ENCODE measurements around the gene INAVA. TPM values are rescaled to one million over a fixed set of nuclear protein-coding genes. Genes with fewer than 3 reads are reported as not detected.

Gene INAVA
- total RNA-seq, 2 donors from 2014 or later = 59.5 to 61.5 TPM

- no peak for DNase-seq
- Mint-ChIP-seq H3K4me3 (no peak overlapping the region), H3K27me3 (ENCODE audit: insufficient read depth) (no peaks in the 10 kb centered on the region), H3K27ac (no peak overlapping the region), H3K4me1 (no peaks in the 10 kb centered on the region), H3K36me3 (ENCODE audit: low read depth) (peaks cover 74% of the 10 kb centered on the region), H3K9me3 (no peaks in the 10 kb centered on the region)
- no peak overlapping the region for H3K9ac ChIP-seq (ENCODE audit: extremely low read depth, low read length, poor library complexity, severe bottlenecking)
- H3K27ac ChIP-seq (ENCODE audit: low read depth, low read length) = no peak overlapping the region
- no peaks in the 10 kb centered on the region for H3K4me1 ChIP-seq (ENCODE audit: control insufficient read depth, insufficient read depth, low read length)
- H3K4me3 ChIP-seq (ENCODE audit: low read length) = no peak overlapping the region
- peaks cover 67% of the 10 kb centered on the region for H3K36me3 ChIP-seq (ENCODE audit: control insufficient read depth, insufficient read depth, low read length)
- no peaks in the 10 kb centered on the region for H3K27me3 ChIP-seq (ENCODE audit: control insufficient read depth, insufficient read depth, low read length, poor library complexity, severe bottlenecking)
- WGBS, 2 experiments (ENCODE audit: insufficient coverage in 1 of 2, insufficient read length in 1 of 2) = 82 to 97% methylated on average over 1 to 2 of the region's 2 CpGs
- H3K9me3 ChIP-seq (ENCODE audit: control insufficient read depth, low read length) = no peaks in the 10 kb centered on the region
- TF ChIP-seq, protein P1, sequence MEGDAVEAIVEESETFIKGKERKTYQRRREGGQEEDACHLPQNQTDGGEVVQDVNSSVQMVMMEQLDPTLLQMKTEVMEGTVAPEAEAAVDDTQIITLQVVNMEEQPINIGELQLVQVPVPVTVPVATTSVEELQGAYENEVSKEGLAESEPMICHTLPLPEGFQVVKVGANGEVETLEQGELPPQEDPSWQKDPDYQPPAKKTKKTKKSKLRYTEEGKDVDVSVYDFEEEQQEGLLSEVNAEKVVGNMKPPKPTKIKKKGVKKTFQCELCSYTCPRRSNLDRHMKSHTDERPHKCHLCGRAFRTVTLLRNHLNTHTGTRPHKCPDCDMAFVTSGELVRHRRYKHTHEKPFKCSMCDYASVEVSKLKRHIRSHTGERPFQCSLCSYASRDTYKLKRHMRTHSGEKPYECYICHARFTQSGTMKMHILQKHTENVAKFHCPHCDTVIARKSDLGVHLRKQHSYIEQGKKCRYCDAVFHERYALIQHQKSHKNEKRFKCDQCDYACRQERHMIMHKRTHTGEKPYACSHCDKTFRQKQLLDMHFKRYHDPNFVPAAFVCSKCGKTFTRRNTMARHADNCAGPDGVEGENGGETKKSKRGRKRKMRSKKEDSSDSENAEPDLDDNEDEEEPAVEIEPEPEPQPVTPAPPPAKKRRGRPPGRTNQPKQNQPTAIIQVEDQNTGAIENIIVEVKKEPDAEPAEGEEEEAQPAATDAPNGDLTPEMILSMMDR (conservative IDR thresholded peaks at IDR 0.05) = no peak
These were observed 11.8 kb downstream of the INAVA start for GRCh38 chr1:200906491-200906890.

DNA sequence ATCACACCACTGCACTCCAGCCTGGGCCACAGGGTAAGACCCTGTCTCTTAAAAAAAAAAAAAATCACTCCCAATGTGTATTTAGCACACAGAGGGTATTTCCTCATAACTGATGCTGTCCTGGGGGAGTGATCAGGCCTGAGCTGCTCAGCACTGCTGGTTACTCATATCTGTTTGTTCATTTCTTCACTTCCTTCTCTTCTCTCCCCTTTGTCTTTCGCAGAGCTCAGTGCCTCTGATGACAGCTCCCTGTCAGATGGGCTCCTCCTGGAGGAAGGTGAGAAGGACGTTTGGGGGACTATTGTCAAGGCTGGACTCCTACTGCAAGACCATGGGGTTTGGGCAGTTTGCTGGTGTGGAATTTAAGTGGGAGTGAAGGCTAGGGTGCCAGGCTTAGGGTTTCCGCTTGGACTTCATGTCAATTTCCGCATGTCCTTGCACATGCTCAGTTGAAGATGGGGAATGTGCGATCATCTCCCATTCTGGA, 13.0 kb downstream of the INAVA start:
- Histone ChIP-seq H3K36me3 (ENCODE audit: control insufficient read depth, insufficient read depth, low read length) (peaks cover 64% of the 10 kb centered on the region), H3K27me3 (ENCODE audit: control insufficient read depth, insufficient read depth, low read length, poor library complexity, severe bottlenecking) (no peaks in the 10 kb centered on the region), H3K4me1 (ENCODE audit: control insufficient read depth, insufficient read depth, low read length) (no peaks in the 10 kb centered on the region), H3K9ac (ENCODE audit: extremely low read depth, low read length, poor library complexity, severe bottlenecking) (no peak overlapping the region), H3K4me3 (ENCODE audit: low read length) (no peak overlapping the region), H3K27ac (ENCODE audit: low read depth, low read length) (no peak overlapping the region), H3K9me3 (ENCODE audit: control insufficient read depth, low read length) (no peaks in the 10 kb centered on the region)
- no peaks in the 10 kb centered on the region for H3K4me1 Mint-ChIP-seq
- TF ChIP-seq, protein P1 (conservative IDR thresholded peaks at IDR 0.05) = no peak
- WGBS, 2 experiments (ENCODE audit: insufficient coverage in 1 of 2, insufficient read length in 1 of 2) = 88 to 95% methylated on average over 3 to 5 of the region's 5 CpGs
- H3K9me3 Mint-ChIP-seq = no peaks in the 10 kb centered on the region
- no peaks in the 10 kb centered on the region for H3K27me3 Mint-ChIP-seq (ENCODE audit: insufficient read depth)
- peaks cover 69% of the 10 kb centered on the region for H3K36me3 Mint-ChIP-seq (ENCODE audit: low read depth)
- DNase-seq = no peak
- no peak overlapping the region for H3K4me3 Mint-ChIP-seq
- H3K27ac Mint-ChIP-seq = no peak overlapping the region

- no peaks in the 10 kb centered on the region for H3K4me1 Mint-ChIP-seq
- H3K9me3 ChIP-seq (ENCODE audit: control insufficient read depth, low read length) = no peaks in the 10 kb centered on the region
- no peaks in the 10 kb centered on the region for H3K4me1 ChIP-seq (ENCODE audit: control insufficient read depth, insufficient read depth, low read length)
- H3K27ac ChIP-seq (ENCODE audit: low read depth, low read length) = no peak overlapping the region
- no peak for DNase-seq
- H3K36me3 Mint-ChIP-seq (ENCODE audit: low read depth) = peaks cover 66% of the 10 kb centered on the region
- no peaks in the 10 kb centered on the region for H3K27me3 Mint-ChIP-seq (ENCODE audit: insufficient read depth)
- H3K9ac ChIP-seq (ENCODE audit: extremely low read depth, low read length, poor library complexity, severe bottlenecking) = no peak overlapping the region
- no peaks in the 10 kb centered on the region for H3K27me3 ChIP-seq (ENCODE audit: control insufficient read depth, insufficient read depth, low read length, poor library complexity, severe bottlenecking)
- H3K9me3 Mint-ChIP-seq = no peaks in the 10 kb centered on the region
- no peak overlapping the region for H3K4me3 Mint-ChIP-seq
- TF ChIP-seq, protein P1 (conservative IDR thresholded peaks at IDR 0.05) = no peak
- 97 to 98% methylated on average over 4 to 6 of the region's 6 CpGs for WGBS, 2 experiments (ENCODE audit: insufficient coverage in 1 of 2, insufficient read length in 1 of 2)
- H3K36me3 ChIP-seq (ENCODE audit: control insufficient read depth, insufficient read depth, low read length) = peaks cover 67% of the 10 kb centered on the region
- H3K4me3 ChIP-seq (ENCODE audit: low read length) = no peak overlapping the region
- no peak overlapping the region for H3K27ac Mint-ChIP-seq
These were observed 13.6 kb downstream of the INAVA start for GRCh38 chr1:200908191-200908868.

All from endodermal cell (in vitro differentiated cells).